GM21528 (cell line): ENCODE measurements around the gene SLC27A2.

Experiments used
- ATAC-seq: cut with Tn5 transposase; IDR thresholded peaks from one replicate; pipeline ENCODE4 v1.9.1; 2021; ENCODE audit warnings: mild to moderate bottlenecking, moderate library complexity; ENCODE audit not compliant: unreplicated experiment, low FRiP score

SLC27A2 gene

DNA sequence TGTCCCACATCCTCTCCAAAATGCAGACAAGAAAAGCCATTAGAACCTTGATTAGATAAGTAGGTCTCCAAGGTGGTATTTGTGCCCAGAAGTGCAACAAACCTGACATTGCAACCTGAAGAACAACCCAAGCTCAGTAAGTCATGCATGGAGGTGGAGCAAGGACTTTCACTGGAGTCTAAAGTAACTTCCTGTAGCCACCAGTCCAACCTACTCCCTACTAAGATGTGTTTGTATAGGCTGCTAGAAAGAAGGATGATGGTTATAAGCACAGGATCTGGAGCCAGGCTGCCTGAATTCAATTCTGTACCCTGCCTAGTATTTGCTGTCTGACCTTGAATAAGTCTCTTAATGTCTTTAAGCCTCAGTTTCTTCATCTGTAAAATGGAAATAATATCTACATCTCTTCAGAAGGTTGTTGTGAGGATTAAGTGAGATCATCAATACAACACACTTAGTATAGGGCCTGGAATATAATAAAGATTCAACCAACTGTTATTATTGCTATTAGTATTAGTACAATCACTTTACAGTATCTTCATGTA lies 51.3 kb downstream of the SLC27A2 start:
- no peak for ATAC-seq

DNA sequence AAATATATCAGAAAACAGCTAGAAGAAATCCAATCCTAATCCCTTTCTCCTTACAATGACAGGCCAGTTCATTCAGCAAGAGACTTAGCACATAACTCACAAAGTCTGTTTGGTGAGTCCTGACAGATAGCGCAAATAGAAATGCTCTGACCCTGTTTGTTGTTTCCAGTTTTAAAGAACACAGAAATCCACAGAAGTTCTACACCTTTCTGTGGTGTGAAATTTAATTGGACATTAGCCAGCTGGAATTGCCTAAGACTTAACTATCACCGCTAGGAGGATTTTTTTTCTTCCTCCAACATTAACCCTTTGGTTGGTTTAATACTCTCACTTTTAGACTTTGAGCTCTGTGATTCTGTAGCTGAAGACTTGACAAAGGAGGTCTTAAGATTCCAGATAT lies 52.8 kb downstream of the SLC27A2 start:
- no peak for ATAC-seq

DNA sequence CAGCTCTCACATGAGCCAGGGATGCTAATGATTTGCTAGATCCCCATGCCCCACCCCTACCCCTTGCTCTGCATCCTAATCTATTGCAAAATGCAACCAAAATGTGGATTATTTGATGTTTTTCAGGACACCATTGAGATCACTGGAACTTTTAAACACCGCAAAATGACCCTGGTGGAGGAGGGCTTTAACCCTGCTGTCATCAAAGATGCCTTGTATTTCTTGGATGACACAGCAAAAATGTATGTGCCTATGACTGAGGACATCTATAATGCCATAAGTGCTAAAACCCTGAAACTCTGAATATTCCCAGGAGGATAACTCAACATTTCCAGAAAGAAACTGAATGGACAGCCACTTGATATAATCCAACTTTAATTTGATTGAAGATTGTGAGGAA lies 53.8 kb downstream of the SLC27A2 start:
- no peak for ATAC-seq

DNA sequence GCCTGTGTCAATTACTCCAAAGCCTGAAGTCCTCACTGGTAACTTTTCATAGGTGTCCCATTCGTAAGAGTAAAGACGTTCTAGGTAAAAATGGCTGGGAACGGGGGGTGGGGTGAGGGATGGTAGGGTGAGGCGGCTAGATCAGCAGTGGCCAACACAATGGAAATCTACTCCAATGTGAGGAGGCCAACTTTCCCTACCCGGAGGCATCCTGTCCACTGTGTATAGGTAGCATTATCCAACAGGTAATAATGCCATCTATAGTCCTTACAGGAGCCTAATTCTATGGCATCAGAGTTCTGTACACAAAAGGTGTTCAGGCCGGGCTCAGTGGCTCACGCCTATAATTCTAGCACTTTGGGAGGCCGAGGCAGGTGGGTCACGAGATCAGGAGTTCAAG lies 54.4 kb downstream of the SLC27A2 start:
- no peak for ATAC-seq

DNA sequence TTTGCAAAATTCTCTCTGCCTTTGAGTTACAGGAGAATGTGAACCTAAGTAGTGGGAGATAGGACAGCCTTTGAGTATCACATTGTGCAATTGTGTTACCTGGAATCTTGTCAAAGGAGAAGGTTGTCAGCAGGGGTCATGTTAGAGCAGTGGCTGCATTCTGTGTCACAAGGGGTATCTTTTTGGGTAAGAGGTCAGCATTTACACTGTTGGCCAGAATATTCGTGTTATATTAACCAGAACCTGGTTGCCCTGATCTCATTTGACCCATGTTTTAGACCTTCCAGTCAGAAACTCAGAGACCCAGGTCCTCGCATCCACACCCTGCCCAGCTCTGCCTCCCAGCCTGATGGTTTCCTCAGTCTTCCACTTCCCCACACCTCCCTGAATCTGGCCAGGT lies 56.3 kb downstream of the SLC27A2 start:
- ATAC-seq, result no peak

DNA sequence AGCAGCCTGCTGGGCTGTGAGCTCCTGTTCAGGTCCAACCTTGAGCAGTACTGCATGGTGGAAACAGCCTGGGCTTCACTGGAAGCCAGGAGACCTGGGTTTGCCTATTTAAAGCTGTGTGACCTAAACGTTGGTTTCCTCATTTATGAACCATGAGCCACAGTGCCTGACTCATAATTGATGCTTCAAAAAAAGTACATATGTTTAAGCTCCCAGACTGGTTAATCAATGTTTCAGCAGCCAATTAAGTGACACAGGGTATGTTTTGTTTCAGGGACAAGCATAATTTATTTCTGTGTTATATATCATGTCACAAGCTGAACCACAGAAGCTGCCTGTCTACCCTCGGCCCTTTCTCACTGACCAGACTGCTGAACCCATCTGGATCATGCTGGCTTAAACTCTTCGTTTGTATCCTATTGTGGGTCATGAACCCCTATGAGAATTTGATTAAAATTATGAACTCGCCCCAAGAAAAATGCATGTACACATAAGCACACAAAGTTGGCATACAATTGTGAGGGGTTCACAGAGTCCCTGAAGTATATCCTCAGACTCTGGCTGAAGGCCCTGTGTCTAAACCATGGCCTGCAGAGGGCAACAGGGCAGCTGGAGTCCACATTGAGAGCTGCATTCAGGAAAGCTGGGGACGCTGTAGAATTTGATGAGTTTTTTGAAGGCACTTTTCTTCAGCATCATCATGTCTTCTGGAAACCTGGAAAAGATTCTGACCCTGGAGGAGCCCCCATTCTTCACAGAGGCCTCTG lies 59.9 kb downstream of the SLC27A2 start:
- no peak for ATAC-seq

DNA sequence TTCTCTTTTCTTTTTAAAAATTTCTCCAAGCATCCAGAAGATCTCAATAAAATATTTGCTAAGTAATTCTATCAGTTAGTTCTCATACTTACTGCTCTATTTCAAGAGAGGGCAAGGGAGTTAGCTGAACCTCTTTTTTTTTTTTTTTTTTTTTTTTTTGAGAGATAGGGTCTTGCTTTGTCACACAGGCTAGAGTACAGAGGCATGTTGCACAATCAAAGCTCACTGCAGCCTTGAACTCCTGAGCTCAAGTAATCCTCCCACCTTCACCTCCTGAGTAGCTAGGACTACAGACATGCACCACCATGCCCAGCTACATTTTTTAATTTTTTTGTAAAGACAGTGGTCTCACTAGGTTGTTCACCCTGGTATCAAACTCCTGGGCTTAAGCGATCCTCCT lies 62.2 kb downstream of the SLC27A2 start:
- ATAC-seq, result no peak

DNA sequence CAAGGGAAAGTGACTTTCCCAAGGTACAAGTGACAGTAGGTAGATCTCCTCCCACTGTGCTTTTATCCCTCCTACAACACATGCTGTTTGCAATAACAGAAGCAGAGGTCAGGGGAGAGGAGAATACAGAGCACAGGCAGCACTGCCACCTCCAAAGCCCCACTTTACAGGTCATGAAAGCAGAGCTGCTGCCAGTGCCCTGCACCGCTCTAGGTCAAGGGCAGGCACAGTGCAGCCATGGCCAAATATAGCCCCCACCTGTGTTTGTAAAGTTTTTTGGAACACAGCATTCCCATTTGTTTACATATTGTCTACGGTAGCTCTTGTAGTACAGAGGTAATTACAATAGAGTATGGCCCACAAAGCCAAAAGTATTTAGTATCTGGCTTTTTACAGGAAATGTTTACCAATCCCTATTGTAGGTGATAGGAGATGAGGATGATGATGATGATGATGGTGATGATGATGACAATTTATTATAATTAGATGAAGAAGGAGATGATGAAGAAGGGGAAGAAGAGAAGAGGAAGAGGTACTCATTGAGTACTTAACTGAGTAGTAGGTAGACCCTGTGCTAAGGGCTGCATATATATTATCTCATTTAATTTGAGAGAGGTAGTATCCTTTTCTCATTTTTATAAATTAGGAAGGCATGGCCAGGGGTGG lies 63.1 kb downstream of the SLC27A2 start:
- no peak for ATAC-seq

DNA sequence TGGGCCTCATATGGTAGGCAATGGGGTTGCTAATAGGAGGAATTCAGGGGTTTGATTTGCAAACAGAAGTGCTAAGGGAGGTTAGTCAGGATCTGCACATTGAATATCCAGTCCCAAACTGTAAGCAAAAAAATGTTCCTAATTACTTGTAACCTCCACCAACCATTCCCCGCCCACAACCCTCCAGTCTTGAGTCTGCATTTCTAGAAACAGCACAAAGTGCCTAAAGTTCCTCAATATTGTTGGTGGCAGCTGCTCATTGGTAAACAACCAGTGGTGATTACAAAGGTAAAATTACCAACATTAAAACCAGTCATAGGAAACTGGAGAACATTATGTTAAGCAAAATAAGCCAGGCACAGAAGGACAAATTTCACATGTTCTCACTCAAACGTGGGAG lies 64.6 kb downstream of the SLC27A2 start:
- ATAC-seq, result no peak

DNA sequence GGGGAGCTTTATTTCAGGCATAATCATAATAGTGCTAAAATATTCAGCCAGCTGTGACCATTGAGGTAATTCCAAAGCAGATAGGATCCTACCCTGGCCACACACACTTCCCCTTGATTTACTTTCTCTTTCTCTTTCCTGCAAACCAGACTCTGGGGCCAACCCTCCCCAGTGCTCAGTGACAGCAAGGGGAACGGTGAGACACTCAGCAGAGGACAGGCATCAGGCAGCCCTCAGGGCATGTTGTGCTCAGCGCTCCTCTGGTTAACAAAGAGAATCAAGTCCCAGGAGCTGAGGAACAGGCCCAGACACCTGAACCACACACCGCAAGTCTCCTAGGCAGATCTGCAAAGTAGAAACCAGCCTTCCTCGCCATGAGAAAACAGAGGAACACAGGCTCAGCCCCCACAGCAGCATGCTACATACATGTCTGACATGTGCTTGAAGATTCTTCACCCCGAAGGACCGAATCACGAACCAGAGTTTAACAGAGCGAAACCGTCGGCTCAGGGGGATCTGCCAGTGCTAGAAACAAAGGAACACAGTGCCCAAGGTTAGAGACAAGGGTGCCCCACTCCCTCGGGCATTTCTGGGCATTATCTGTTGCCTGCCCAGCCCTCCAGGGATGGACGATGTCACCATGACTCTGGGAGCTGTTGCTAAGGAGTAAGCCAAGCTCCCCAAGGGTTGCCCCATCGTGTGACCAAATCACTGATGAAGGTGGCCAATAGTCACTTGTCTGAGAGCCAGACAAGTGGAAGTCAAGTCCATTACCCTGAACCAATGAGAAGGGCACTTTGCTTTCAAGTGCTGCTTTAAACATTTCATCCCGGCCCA lies 66.0 kb downstream of the SLC27A2 start:
- ATAC-seq, result peak; percentile 97

DNA sequence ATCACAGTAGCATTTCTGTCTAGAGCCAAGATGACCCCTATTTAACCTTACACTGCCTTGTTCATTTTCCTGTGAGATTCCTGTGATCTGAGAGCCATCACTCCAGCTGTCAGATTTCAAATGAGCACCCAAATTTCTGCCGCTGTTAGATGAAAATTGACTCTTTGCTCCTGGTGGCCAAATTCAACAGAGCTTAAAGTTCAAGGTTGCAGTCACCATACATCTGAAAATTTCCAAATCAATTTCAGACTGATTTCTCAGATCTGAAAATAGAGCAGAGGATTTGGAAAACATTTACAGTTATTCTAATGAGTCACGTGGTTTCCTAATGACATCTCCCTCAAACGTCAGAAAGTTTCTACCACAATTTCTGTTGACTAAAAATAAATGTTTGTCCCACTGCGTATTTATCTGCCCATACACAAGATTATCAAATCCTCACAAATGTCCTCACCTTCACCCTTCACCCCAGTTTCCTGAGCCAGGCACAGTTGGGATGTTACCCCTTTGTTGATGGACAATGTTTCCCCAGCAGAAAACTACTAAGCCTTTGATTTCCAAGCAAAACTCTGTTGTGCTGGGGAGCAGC lies 67.1 kb downstream of the SLC27A2 start:
- no peak for ATAC-seq

DNA sequence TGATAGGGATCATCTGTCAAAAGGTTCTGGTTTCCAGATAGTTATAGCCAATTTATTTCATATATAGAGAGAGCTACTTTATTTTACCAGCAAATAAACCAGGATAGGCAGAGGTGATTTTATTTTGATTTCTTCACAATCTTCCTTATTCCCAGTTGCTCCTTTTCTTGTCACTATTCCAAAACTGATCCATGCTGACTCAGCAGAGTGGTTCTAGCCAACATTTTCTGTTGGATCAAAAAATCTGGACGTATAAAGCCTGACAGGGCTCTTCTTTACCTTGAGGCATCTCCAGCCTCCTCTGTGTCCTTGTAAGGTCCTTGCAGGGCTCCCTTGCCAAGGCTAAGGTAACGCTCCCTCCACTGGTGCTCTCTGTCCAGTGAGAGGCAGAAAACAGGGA lies 67.7 kb downstream of the SLC27A2 start:
- no peak for ATAC-seq

DNA sequence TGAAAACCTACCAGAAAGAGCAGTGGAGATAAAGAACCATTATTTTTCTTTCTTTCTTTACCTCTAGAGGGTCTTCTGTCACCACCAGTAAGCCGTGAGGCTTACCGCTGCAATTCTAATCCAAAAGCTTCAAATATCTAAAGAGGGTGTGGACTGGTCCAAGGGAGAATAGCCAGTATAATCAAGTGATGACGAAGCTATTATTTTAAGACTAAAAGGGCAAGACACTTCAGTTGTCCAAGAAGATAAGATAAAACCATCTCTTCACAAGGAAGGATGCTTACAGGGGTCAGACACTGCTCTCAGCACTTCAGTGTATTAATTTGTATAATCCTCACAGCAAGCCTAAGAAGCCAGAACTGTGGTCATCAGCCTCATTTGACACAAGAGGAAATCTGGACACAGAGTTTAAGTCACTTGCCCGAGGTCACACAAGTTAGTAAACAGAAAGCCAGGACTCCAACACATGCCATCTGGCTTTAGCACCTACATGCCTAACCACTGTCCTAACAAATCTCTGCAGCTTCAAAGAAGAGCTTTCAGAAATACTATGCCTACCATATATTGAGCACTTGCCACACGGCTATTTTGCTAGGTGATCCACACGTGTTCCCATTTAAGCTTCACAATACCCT lies 68.9 kb downstream of the SLC27A2 start:
- no peak for ATAC-seq

DNA sequence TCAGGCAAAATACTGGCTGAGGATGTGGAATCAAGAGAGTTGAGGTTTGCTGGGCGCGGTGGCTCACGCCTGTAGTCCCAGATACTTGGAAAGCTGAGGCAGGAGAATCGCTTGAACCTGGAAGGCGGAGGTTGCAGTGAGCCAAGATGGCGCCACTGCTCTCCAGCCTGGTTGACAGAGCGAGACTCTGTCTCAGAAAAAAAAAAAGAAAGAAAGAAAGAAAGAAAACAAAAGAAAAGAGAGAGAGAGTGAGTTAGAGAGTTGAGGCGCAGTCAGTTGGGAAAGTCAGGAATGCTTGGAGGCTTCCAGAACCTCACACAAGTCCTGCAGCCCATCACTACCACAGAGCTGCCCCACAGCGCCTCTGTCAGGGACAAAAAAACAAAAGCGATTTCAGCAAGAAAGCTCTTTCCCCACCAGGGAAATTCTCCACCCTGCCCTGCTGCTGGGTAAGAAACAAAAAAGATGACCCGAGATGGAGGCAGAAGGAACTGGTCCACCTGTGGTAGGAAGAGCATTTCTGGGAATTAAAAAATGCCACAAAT lies 69.7 kb downstream of the SLC27A2 start:
- ATAC-seq, result no peak

DNA sequence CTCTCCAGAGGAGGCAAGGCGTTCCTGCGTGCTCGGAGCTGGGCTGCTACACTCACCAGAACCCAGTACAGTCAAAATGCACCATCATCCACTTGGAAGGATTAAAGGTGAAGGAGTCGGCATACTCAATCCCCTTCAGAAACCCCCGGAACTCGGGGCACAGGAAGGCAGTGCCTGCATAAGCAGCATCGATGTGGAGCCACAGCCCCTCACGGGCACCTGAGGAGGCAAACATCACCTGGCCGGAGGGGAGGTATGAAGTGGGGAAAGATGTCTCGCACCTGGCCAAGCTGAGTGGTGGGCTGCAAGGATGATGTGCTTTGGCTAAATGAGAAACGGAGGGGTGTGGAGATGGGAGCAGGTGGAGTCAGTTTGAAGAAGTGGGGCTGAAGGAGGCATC lies 70.6 kb downstream of the SLC27A2 start:
- no peak for ATAC-seq

DNA sequence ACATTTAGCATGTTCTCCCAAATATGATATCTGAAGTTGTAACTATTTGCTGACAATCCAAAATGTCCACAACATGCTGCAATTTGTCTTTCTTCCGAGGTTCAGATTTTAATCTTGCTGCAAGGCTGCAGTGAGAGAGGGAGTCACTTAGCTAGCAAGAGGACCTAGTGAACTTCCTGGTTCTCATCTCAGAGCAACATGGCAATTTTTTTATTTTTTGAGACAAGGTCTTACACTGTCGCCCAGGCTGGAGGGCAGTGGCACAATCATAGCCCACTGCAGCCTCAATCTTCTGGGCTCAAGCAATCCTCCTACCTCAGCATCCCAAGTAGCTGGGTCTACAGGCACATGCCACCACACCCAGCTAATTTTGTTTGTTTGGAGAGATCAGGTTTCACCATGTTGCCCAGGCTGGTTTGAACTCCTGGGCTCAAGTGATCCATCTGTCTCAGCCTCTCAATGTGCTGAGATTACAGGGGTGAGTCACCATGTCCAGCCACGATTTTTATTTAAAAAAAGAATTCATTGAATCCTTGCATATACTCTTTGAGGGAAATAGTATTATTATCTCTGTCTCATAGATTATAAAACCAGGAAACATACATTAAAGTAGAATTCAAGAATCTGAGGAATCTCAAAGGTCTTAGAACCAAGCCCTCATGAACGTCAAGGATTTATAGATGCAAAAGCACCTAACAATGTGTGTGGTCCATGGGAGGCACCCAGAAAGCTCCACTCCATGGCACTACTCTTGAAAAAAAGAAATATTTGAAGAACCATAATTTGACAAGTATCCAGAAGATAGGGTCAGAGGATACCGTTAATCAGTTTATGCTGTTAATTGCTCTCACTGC lies 74.4 kb downstream of the SLC27A2 start:
- ATAC-seq, result no peak

DNA sequence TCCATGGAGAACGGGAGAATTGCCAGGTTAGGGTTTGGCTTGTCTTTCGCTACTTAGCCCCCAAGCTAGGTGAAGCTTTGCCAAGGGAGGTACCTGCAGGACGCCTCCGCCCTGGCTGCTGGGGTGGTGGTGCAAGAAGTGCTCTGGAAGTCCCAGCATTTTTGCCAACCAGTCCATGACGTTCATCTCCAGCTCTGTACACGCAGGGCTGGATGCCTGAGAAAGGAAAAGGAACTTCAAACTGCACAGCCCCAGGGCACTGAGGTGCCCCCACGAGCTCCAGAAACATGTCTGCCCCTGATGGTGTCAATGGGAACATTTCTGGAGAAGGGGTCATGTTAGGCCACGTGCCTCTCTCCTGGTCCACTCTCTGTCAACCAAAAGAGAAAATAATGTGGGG lies 75.3 kb downstream of the SLC27A2 start:
- no peak for ATAC-seq

DNA sequence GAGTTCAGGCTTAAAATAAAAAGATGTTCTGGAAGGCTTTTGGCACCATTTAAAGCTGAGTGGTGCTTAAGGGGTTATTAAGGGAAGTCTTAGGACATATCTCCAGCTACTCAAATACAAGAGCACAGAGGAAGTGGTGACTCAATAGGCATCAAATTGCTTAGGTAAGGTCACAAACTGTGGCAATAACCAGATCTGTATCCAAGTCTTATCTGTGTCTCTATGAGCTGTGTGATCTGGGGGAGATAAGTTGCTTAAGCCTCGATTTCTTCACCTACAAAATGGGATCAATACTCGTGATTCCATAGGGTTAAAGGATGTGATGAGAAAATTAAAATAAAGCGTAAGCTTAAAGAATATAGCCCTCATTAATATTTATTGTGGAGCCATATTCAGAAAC lies 75.9 kb downstream of the SLC27A2 start:
- no peak for ATAC-seq

DNA sequence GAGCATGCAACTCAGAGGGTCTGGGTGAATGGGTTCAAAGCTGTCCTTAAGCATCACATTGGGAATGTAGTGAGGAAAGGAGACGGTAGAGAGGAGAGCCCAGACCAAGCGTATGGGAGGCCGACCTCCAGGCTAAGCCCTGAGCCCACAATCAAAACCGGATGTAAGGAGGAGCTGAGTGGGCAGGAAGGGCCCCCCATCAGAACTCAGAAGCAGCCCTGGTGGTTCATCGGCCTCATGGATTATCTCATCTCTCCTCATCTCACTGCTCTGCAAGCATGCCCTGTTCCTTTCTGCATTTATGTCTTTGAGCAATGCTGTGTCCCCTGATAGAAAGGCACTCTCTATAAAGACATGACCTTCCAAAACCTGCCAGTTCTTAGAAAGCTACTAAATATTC lies 77.3 kb downstream of the SLC27A2 start:
- ATAC-seq, result no peak
